ENCODE data around the gene CLSTN2. TPM values are rescaled to one million over a fixed set of nuclear protein-coding genes. Genes with fewer than 3 reads are reported as not detected.

Gene CLSTN2
- total and polyA plus RNA-seq, 4 donors, result 0.09 to 2.2 (median 0.55) TPM

- Histone ChIP-seq H3K4me1 (ENCODE audit: control insufficient read depth in 4 of 4, insufficient read depth in 4 of 4, low read length in 3 of 4) (no peaks in the 10 kb centered on the region), H3K27me3 (ENCODE audit: control insufficient read depth in 4 of 4, insufficient read depth in 4 of 4, low read length in 3 of 4) (peaks cover 0 to 4% (median 0%) of the 10 kb centered on the region in 4 donors), H3K36me3 (ENCODE audit: control insufficient read depth in 4 of 4, insufficient read depth in 3 of 4, low read depth in 1 of 4, low read length in 3 of 4) (no peaks in the 10 kb centered on the region), H3K9me3 (ENCODE audit: control insufficient read depth in 4 of 4, low read length in 3 of 4) (no peaks in the 10 kb centered on the region), H3K4me3 (ENCODE audit: low read depth in 1 of 3, low read length in 3 of 3) (no peak overlapping the region), H3K9ac (ENCODE audit: low read depth in 1 of 2, low read length in 2 of 2) (no peak overlapping the region), H3K27ac (ENCODE audit: low read depth in 1 of 2, low read length in 2 of 2) (no peak overlapping the region)
- TF ChIP-seq YY1 (IDR thresholded peaks at IDR 0.05) (no peak), HNF4G (IDR thresholded peaks at IDR 0.05) (no peak), SP1 (IDR thresholded peaks at IDR 0.05) (no peak), FOXA2 (IDR thresholded peaks at IDR 0.05) (no peak), TAF1 (conservative IDR thresholded peaks at IDR 0.05) (no peak), JUND (IDR thresholded peaks at IDR 0.05) (no peak), CTCF (IDR thresholded peaks at IDR 0.05; ENCODE audit: low read depth, low read length, missing input control) (no peak), EGR1 (IDR thresholded peaks at IDR 0.05; ENCODE audit: low read depth in 2 of 2) (no peak), FOXA1 (IDR thresholded peaks at IDR 0.05) (no peak)
- TF ChIP-seq, protein P1, sequence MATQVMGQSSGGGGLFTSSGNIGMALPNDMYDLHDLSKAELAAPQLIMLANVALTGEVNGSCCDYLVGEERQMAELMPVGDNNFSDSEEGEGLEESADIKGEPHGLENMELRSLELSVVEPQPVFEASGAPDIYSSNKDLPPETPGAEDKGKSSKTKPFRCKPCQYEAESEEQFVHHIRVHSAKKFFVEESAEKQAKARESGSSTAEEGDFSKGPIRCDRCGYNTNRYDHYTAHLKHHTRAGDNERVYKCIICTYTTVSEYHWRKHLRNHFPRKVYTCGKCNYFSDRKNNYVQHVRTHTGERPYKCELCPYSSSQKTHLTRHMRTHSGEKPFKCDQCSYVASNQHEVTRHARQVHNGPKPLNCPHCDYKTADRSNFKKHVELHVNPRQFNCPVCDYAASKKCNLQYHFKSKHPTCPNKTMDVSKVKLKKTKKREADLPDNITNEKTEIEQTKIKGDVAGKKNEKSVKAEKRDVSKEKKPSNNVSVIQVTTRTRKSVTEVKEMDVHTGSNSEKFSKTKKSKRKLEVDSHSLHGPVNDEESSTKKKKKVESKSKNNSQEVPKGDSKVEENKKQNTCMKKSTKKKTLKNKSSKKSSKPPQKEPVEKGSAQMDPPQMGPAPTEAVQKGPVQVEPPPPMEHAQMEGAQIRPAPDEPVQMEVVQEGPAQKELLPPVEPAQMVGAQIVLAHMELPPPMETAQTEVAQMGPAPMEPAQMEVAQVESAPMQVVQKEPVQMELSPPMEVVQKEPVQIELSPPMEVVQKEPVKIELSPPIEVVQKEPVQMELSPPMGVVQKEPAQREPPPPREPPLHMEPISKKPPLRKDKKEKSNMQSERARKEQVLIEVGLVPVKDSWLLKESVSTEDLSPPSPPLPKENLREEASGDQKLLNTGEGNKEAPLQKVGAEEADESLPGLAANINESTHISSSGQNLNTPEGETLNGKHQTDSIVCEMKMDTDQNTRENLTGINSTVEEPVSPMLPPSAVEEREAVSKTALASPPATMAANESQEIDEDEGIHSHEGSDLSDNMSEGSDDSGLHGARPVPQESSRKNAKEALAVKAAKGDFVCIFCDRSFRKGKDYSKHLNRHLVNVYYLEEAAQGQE (IDR thresholded peaks at IDR 0.05), result no peak
- TF ChIP-seq, protein P2, sequence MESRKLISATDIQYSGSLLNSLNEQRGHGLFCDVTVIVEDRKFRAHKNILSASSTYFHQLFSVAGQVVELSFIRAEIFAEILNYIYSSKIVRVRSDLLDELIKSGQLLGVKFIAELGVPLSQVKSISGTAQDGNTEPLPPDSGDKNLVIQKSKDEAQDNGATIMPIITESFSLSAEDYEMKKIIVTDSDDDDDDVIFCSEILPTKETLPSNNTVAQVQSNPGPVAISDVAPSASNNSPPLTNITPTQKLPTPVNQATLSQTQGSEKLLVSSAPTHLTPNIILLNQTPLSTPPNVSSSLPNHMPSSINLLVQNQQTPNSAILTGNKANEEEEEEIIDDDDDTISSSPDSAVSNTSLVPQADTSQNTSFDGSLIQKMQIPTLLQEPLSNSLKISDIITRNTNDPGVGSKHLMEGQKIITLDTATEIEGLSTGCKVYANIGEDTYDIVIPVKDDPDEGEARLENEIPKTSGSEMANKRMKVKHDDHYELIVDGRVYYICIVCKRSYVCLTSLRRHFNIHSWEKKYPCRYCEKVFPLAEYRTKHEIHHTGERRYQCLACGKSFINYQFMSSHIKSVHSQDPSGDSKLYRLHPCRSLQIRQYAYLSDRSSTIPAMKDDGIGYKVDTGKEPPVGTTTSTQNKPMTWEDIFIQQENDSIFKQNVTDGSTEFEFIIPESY (IDR thresholded peaks at IDR 0.05), result no peak
- DNase-seq (ENCODE audit: low spot score), result no peak
- 93% methylated on average over 3 of the region's 3 CpGs for WGBS
Observed at GRCh38 chr3:140461250-140461649, 526.3 kb downstream of the CLSTN2 start.

- Histone ChIP-seq H3K4me1 (ENCODE audit: control insufficient read depth in 4 of 4, insufficient read depth in 4 of 4, low read length in 3 of 4) (no peaks in the 10 kb centered on the region), H3K36me3 (ENCODE audit: control insufficient read depth in 4 of 4, insufficient read depth in 3 of 4, low read depth in 1 of 4, low read length in 3 of 4) (no peaks in the 10 kb centered on the region), H3K9me3 (ENCODE audit: control insufficient read depth in 4 of 4, low read length in 3 of 4) (no peaks in the 10 kb centered on the region), H3K9ac (ENCODE audit: low read depth in 1 of 2, low read length in 2 of 2) (no peak overlapping the region), H3K27ac (ENCODE audit: low read depth in 1 of 2, low read length in 2 of 2) (no peak overlapping the region), H3K27me3 (ENCODE audit: control insufficient read depth in 4 of 4, insufficient read depth in 4 of 4, low read length in 3 of 4) (peaks cover 0 to 10% (median 0%) of the 10 kb centered on the region in 4 donors), H3K4me3 (ENCODE audit: low read depth in 1 of 3, low read length in 3 of 3) (no peak overlapping the region)
- no peak for DNase-seq (ENCODE audit: low spot score)
- WGBS, result 64% methylated on average over 2 of the region's 2 CpGs
- no peak for TF ChIP-seq YY1 (IDR thresholded peaks at IDR 0.05)
- TF ChIP-seq, protein P2 (IDR thresholded peaks at IDR 0.05), result no peak
- TF ChIP-seq HNF4G (IDR thresholded peaks at IDR 0.05), result no peak
- TF ChIP-seq RXRA (IDR thresholded peaks at IDR 0.05), result no peak
- TF ChIP-seq GABPA (IDR thresholded peaks at IDR 0.05 in 1 of 2, conservative IDR thresholded peaks at IDR 0.05 in 1 of 2), result no peak
- TF ChIP-seq, protein P1 (IDR thresholded peaks at IDR 0.05), result no peak
Observed at GRCh38 chr3:140463355-140463754, 528.4 kb downstream of the CLSTN2 start.
